PC-9 (cell line): ENCODE measurements around the gene SLC8A3.

ENCODE experiments used
- CTCF ChIP-seq: fragments of 200-600 bp; sonication (generic); conservative IDR thresholded peaks from 2 replicates; pipeline ENCODE4 v1.6.1; 2017; ENCODE audit warnings: mixed run types, antibody characterized with exemption, mild to moderate bottlenecking, moderate library complexity
- EZH2 ChIP-seq: fragments of 200-600 bp; sonication (generic); IDR thresholded peaks from 2 replicates; pipeline ENCODE4 v1.8.0; 2017; ENCODE audit warnings: antibody characterized with exemption, low read depth

DNA sequence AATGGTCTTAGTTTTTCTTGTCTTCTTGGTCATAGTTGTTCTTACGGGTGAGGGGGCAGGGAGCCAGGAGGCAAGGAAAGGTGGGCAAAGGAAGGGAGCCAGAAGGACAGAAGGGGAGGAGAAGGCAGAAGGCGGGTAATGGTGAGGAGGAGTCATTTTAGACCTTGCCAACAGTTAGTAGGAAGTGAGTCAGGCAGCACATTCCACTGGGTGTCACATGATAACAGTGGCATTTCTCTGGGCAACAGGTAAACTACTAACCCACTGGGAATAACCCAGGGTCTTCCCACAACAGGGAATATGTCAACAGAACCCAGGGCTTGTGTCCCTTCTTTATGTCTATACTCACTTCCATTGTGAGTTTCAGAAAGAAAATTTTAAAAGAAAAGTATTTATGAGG lies 127.6 kb downstream of the SLC8A3 start:
- no peak for TF ChIP-seq CTCF
- no peak for TF ChIP-seq EZH2
